ENCODE results near the gene NYAP1. TPM values are rescaled to one million over a fixed set of nuclear protein-coding genes. Genes with fewer than 3 reads are reported as not detected.

The NYAP1 gene
- total RNA-seq, 1 experiment from 2014 or later = 0.38 TPM

- BruUV-seq (replicated peaks) = no TSS peak
- Mint-ChIP-seq H3K4me3 (ENCODE audit: low read depth, unreplicated experiment) (no peak overlapping the region), H3K27ac (ENCODE audit: unreplicated experiment) (no peak overlapping the region), H3K9me3 (ENCODE audit: low read depth, unreplicated experiment) (no peaks in the 10 kb centered on the region), H3K27me3 (ENCODE audit: unreplicated experiment) (no peaks in the 10 kb centered on the region), H3K36me3 (ENCODE audit: insufficient read depth, unreplicated experiment) (no peaks in the 10 kb centered on the region), H3K4me1 (ENCODE audit: low read depth, unreplicated experiment) (no peaks in the 10 kb centered on the region)
- intact Hi-C loops (cut with micrococcal nuclease; ENCODE audit: unreplicated experiment) = no loop called here
- TF ChIP-seq, protein P1, sequence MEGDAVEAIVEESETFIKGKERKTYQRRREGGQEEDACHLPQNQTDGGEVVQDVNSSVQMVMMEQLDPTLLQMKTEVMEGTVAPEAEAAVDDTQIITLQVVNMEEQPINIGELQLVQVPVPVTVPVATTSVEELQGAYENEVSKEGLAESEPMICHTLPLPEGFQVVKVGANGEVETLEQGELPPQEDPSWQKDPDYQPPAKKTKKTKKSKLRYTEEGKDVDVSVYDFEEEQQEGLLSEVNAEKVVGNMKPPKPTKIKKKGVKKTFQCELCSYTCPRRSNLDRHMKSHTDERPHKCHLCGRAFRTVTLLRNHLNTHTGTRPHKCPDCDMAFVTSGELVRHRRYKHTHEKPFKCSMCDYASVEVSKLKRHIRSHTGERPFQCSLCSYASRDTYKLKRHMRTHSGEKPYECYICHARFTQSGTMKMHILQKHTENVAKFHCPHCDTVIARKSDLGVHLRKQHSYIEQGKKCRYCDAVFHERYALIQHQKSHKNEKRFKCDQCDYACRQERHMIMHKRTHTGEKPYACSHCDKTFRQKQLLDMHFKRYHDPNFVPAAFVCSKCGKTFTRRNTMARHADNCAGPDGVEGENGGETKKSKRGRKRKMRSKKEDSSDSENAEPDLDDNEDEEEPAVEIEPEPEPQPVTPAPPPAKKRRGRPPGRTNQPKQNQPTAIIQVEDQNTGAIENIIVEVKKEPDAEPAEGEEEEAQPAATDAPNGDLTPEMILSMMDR (IDR thresholded peaks at IDR 0.05; ENCODE audit: unreplicated experiment) = no peak
- no peak for DNase-seq
- CTCF ChIA-PET = no interaction called here
Observed at GRCh38 chr7:100513212-100513810, 29.6 kb downstream of the NYAP1 start.

DNA sequence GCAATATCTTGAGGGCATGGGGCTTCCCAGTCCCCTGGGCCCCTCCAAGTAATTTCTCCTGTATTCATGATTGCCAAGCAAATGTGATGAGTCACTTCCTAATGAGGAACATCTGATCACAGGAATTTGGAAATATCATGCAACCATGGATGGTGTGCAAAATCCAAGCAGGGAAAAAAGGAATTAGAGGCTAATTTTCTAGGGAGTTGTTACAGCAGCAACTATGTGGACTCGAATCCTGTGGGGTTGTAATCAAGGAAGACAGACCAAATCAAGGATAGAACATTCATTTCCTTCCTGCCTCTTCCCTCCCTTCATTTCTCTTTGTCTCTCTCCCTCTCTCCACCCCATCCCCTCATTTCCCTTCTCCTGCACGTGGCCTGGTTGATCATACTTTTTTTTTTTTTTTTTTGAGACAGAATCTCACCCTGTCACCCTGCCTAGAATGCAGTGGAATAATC lies 31.4 kb downstream of the NYAP1 start:
- Mint-ChIP-seq H3K27me3 (ENCODE audit: unreplicated experiment) (no peaks in the 10 kb centered on the region), H3K9me3 (ENCODE audit: low read depth, unreplicated experiment) (no peaks in the 10 kb centered on the region), H3K36me3 (ENCODE audit: insufficient read depth, unreplicated experiment) (no peaks in the 10 kb centered on the region), H3K4me3 (ENCODE audit: low read depth, unreplicated experiment) (no peak overlapping the region), H3K27ac (ENCODE audit: unreplicated experiment) (no peak overlapping the region), H3K4me1 (ENCODE audit: low read depth, unreplicated experiment) (no peaks in the 10 kb centered on the region)
- DNase-seq = no peak
- BruUV-seq (replicated peaks) = no TSS peak
- TF ChIP-seq, protein P1 (IDR thresholded peaks at IDR 0.05; ENCODE audit: unreplicated experiment) = no peak
- intact Hi-C loops (cut with micrococcal nuclease; ENCODE audit: unreplicated experiment) = no loop called here
- CTCF ChIA-PET = no interaction called here

GRCh38 chr7:100516135-100516812 lies 32.5 kb downstream of the NYAP1 start:
- Mint-ChIP-seq H3K4me3 (ENCODE audit: low read depth, unreplicated experiment) (no peak overlapping the region), H3K27ac (ENCODE audit: unreplicated experiment) (no peak overlapping the region), H3K27me3 (ENCODE audit: unreplicated experiment) (no peaks in the 10 kb centered on the region), H3K36me3 (ENCODE audit: insufficient read depth, unreplicated experiment) (no peaks in the 10 kb centered on the region), H3K4me1 (ENCODE audit: low read depth, unreplicated experiment) (no peaks in the 10 kb centered on the region), H3K9me3 (ENCODE audit: low read depth, unreplicated experiment) (no peaks in the 10 kb centered on the region)
- intact Hi-C loops (cut with micrococcal nuclease; ENCODE audit: unreplicated experiment) = no loop called here
- no TSS peak for BruUV-seq (replicated peaks)
- TF ChIP-seq, protein P1 (IDR thresholded peaks at IDR 0.05; ENCODE audit: unreplicated experiment) = no peak
- DNase-seq = no peak
- CTCF ChIA-PET = interaction anchor here (0.7 to 0.9 kb wide), 2 partner anchors 26 to 60 kb away, joined by 3 read pairs; no protein-coding TSS in a partner anchor

GRCh38 chr7:100517305-100517704 lies 33.6 kb downstream of the NYAP1 start:
- Mint-ChIP-seq H3K36me3 (ENCODE audit: insufficient read depth, unreplicated experiment) (no peaks in the 10 kb centered on the region), H3K4me1 (ENCODE audit: low read depth, unreplicated experiment) (no peaks in the 10 kb centered on the region), H3K9me3 (ENCODE audit: low read depth, unreplicated experiment) (no peaks in the 10 kb centered on the region), H3K27me3 (ENCODE audit: unreplicated experiment) (no peaks in the 10 kb centered on the region), H3K27ac (ENCODE audit: unreplicated experiment) (no peak overlapping the region), H3K4me3 (ENCODE audit: low read depth, unreplicated experiment) (no peak overlapping the region)
- intact Hi-C loops (cut with micrococcal nuclease; ENCODE audit: unreplicated experiment) = no loop called here
- no peak for DNase-seq
- TF ChIP-seq, protein P1 (IDR thresholded peaks at IDR 0.05; ENCODE audit: unreplicated experiment) = no peak
- no TSS peak for BruUV-seq (replicated peaks)
- CTCF ChIA-PET = no interaction called here
